H9 (cell line): ENCODE results near the gene VDAC1. TPM values are rescaled to one million over a fixed set of nuclear protein-coding genes. Genes with fewer than 3 reads are reported as not detected.

ENCODE experiments used
- DNase-seq: peaks from one replicate; pipeline ENCODE4 v3.0.0-alpha.2; 2017
- H2AFZ ChIP-seq: one replicate; pipeline ENCODE4 v1.6.1; 2013; ENCODE audit warnings: mild to moderate bottlenecking, low read length, control low read depth, moderate library complexity
- H2AK5ac ChIP-seq: 2 replicates; pipeline ENCODE4 v1.6.1; 2013; ENCODE audit warnings: low read length, control low read depth, mixed read lengths; ENCODE audit not compliant: insufficient read length
- H2BK120ac ChIP-seq: one replicate; pipeline ENCODE4 v1.6.1; 2013; ENCODE audit warnings: low read depth, mild to moderate bottlenecking, low read length, control low read depth, inconsistent platforms; ENCODE audit not compliant: poor library complexity, severe bottlenecking
- H2BK12ac ChIP-seq: 2 replicates; pipeline ENCODE4 v1.6.1; 2013; ENCODE audit warnings: low read length, control low read depth, mixed read lengths, low read depth; ENCODE audit not compliant: insufficient read length
- H2BK15ac ChIP-seq: 2 replicates; pipeline ENCODE4 v1.6.1; 2013; ENCODE audit warnings: low read depth, low read length, control low read depth
- H2BK20ac ChIP-seq: one replicate; pipeline ENCODE4 v1.6.1; 2013; ENCODE audit warnings: low read depth, mild to moderate bottlenecking, low read length, control low read depth, inconsistent platforms; ENCODE audit not compliant: poor library complexity, severe bottlenecking
- H2BK5ac ChIP-seq: 2 replicates; pipeline ENCODE4 v1.6.1; 2013; ENCODE audit warnings: low read length, control low read depth, mixed read lengths; ENCODE audit not compliant: insufficient read length
- H3K14ac ChIP-seq: 2 replicates; pipeline ENCODE4 v1.6.1; 2013; ENCODE audit warnings: low read length, control low read depth; ENCODE audit not compliant: insufficient read depth
- H3K18ac ChIP-seq: 2 replicates; pipeline ENCODE4 v1.6.1; 2013; ENCODE audit warnings: low read depth, mild to moderate bottlenecking, mixed read lengths, low read length, control low read depth; ENCODE audit not compliant: insufficient read length
- H3K23ac ChIP-seq: 2 replicates; pipeline ENCODE4 v1.6.1; 2013; ENCODE audit warnings: low read length, control low read depth, mixed read lengths, low read depth; ENCODE audit not compliant: insufficient read length
- H3K23me2 ChIP-seq: 2 replicates; pipeline ENCODE4 v1.6.1; 2013; ENCODE audit warnings: low read depth, mild to moderate bottlenecking, mixed read lengths, low read length, control low read depth; ENCODE audit not compliant: insufficient read length, poor library complexity, severe bottlenecking
- H3K27ac ChIP-seq: 2 replicates; pipeline ENCODE4 v1.5.1; 2013; ENCODE audit warnings: low read length, control low read depth, mixed read lengths, low read depth; ENCODE audit not compliant: insufficient read length
- H3K27me3 ChIP-seq: 2 replicates; pipeline ENCODE4 v1.6.1; 2013; ENCODE audit warnings: low read length, control low read depth, inconsistent platforms; ENCODE audit not compliant: insufficient read depth
- H3K4ac ChIP-seq: 2 replicates; pipeline ENCODE4 v1.6.1; 2013; ENCODE audit warnings: low read depth, mild to moderate bottlenecking, control low read depth, inconsistent platforms, low read length, moderate library complexity
- H3K4me1 ChIP-seq: 2 replicates; pipeline ENCODE4 v1.6.1; 2013; ENCODE audit warnings: low read length, control low read depth, inconsistent platforms; ENCODE audit not compliant: insufficient read depth
- H3K4me2 ChIP-seq: 2 replicates; pipeline ENCODE4 v1.6.1; 2013; ENCODE audit warnings: low read length, control low read depth, mixed read lengths; ENCODE audit not compliant: insufficient read length, insufficient read depth
- H3K56ac ChIP-seq: 2 replicates; pipeline ENCODE4 v1.6.1; 2013; ENCODE audit warnings: low read depth, mild to moderate bottlenecking, mixed read lengths, low read length, control low read depth; ENCODE audit not compliant: insufficient read length
- H3K79me1 ChIP-seq: 2 replicates; pipeline ENCODE4 v1.6.1; 2013; ENCODE audit warnings: low read depth, mild to moderate bottlenecking, moderate library complexity, low read length, control low read depth, inconsistent platforms; ENCODE audit not compliant: insufficient read depth, poor library complexity, severe bottlenecking
- H3K79me2 ChIP-seq: 2 replicates; pipeline ENCODE4 v1.6.1; 2013; ENCODE audit warnings: low read length, control low read depth, inconsistent platforms; ENCODE audit not compliant: insufficient read depth
- H3K9ac ChIP-seq: 2 replicates; pipeline ENCODE4 v1.6.1; 2013; ENCODE audit warnings: low read length, control low read depth, mixed read lengths; ENCODE audit not compliant: insufficient read length; ENCODE audit errors: extremely low read depth
- H3K9me3 ChIP-seq: one replicate; pipeline ENCODE4 v1.6.1; 2013; ENCODE audit warnings: low read depth, low read length, inconsistent platforms; ENCODE audit not compliant: control insufficient read depth
- H3T11ph ChIP-seq: one replicate; pipeline ENCODE4 v1.6.1; 2013; ENCODE audit warnings: mild to moderate bottlenecking, low read length, control low read depth, inconsistent platforms
- H4K20me1 ChIP-seq: one replicate; pipeline ENCODE4 v1.6.1; 2013; ENCODE audit not compliant: control insufficient read depth, insufficient read length, insufficient read depth
- H4K5ac ChIP-seq: 2 replicates; pipeline ENCODE4 v1.6.1; 2013; ENCODE audit warnings: low read depth, mild to moderate bottlenecking, mixed read lengths, low read length, control low read depth; ENCODE audit not compliant: insufficient read length
- H4K8ac ChIP-seq: replicated peaks from 2 replicates; pipeline ENCODE4 v1.6.1; 2013; ENCODE audit warnings: low read length, control low read depth, mixed read lengths, low read depth; ENCODE audit not compliant: insufficient read length
- H4K91ac ChIP-seq: 2 replicates; pipeline ENCODE4 v1.6.1; 2013; ENCODE audit warnings: low read depth, mild to moderate bottlenecking, moderate library complexity, mixed read lengths, low read length, control low read depth; ENCODE audit not compliant: insufficient read length
- H3K27ac Mint-ChIP-seq, 3 experiments: 2 replicates in 2 of 3; 3 replicates in 1 of 3; pipeline ENCODE4 v1.8.0; 2020 to 2021; ENCODE audit warnings: mixed read lengths in 3 of 3, mild to moderate bottlenecking in 1 of 3, moderate library complexity in 1 of 3
- H3K27me3 Mint-ChIP-seq: 2 replicates; pipeline ENCODE4 v1.8.0; 2021; ENCODE audit warnings: low read depth, mild to moderate bottlenecking, moderate library complexity, mixed read lengths
- H3K36me3 Mint-ChIP-seq, 3 experiments: 2 replicates in 2 of 3; 3 replicates in 1 of 3; pipeline ENCODE4 v1.8.0; 2020 to 2021; ENCODE audit warnings: low read depth in 3 of 3, mixed read lengths in 3 of 3; ENCODE audit not compliant: insufficient read depth in 1 of 3
- H3K4me1 Mint-ChIP-seq, 2 experiments: 2 replicates each; pipeline ENCODE4 v1.8.0; 2020; ENCODE audit warnings: mixed read lengths in 2 of 2
- H3K4me3 Mint-ChIP-seq, 2 experiments: 2 replicates in 1 of 2; 3 replicates in 1 of 2; pipeline ENCODE4 v1.8.0; 2020 to 2021; ENCODE audit warnings: mild to moderate bottlenecking in 2 of 2, mixed read lengths in 2 of 2, moderate library complexity in 1 of 2
- H3K9me3 Mint-ChIP-seq, 2 experiments: 2 replicates in 1 of 2; 3 replicates in 1 of 2; pipeline ENCODE4 v1.8.0; 2020; ENCODE audit warnings: mild to moderate bottlenecking in 2 of 2, mixed read lengths in 2 of 2, moderate library complexity in 1 of 2
- WGBS: extraction: QIAGEN DNeasy Blood & Tissue Kit; methylation state at CpG from one replicate; pipeline ENCODE4 v1.1.7; 2013; ENCODE audit warnings: missing lambda C conversion rate, low lambda C conversion rate, mixed read lengths; ENCODE audit not compliant: insufficient read length; ENCODE audit errors: extremely low coverage; 5-methylcytosine and 5-hydroxymethylcytosine counted together
- total RNA-seq: library from RNA; stranded (reverse); gene quantifications from 2 replicates; pipeline ENCODE4 v1.2.1, GENCODE V29; 2021
- TF ChIP-seq, protein P1 (sequence below): fragments of 200-600 bp; sonication (generic); conservative IDR thresholded peaks from 3 replicates; pipeline ENCODE4 v1.8.0; 2021; ENCODE audit warnings: antibody characterized with exemption, mild to moderate bottlenecking

The VDAC1 gene
- total RNA-seq, 1 experiment from 2014 or later, result 208 TPM

DNA sequence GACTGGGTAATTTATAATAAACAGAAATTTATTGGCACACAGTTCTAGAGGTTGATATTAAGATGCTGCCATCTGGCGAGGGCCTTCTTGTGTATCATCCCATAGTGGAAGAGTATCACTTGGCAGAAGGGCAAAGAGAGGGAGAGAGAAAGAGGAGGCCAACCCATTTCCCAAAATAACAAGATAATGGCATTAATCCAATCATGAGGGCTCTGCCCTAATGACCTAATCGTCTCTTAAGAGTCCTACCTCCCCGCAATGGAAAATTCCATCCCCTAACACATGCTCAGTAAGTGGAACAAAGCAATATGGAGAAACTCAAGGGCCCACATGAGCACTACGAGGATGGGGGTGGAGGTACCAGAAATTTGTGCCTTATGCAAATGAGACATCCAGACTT lies 17.6 kb upstream of the VDAC1 start:
- Mint-ChIP-seq H3K9me3 (no peaks in the 10 kb centered on the region; a peak in 1 of 5 replicates), H3K27me3 (peaks cover 7% of the 10 kb centered on the region), H3K4me3 (no peak overlapping the region), H3K36me3 (no peaks in the 10 kb centered on the region), H3K4me1 (peaks cover 19 to 20% of the 10 kb centered on the region in 2 experiments), H3K27ac (no peak overlapping the region)
- no peaks in the 10 kb centered on the region for H4K20me1 ChIP-seq
- TF ChIP-seq, protein P1, sequence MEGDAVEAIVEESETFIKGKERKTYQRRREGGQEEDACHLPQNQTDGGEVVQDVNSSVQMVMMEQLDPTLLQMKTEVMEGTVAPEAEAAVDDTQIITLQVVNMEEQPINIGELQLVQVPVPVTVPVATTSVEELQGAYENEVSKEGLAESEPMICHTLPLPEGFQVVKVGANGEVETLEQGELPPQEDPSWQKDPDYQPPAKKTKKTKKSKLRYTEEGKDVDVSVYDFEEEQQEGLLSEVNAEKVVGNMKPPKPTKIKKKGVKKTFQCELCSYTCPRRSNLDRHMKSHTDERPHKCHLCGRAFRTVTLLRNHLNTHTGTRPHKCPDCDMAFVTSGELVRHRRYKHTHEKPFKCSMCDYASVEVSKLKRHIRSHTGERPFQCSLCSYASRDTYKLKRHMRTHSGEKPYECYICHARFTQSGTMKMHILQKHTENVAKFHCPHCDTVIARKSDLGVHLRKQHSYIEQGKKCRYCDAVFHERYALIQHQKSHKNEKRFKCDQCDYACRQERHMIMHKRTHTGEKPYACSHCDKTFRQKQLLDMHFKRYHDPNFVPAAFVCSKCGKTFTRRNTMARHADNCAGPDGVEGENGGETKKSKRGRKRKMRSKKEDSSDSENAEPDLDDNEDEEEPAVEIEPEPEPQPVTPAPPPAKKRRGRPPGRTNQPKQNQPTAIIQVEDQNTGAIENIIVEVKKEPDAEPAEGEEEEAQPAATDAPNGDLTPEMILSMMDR, result no peak
- H2AK5ac ChIP-seq, result no peak overlapping the region
- no peak overlapping the region for H3K56ac ChIP-seq
- WGBS, result no CpG with 5 or more reads among the region's 4 CpGs
- H2BK5ac ChIP-seq, result no peak overlapping the region
- H3K23ac ChIP-seq, result no peak overlapping the region
- H2AFZ ChIP-seq, result no peak overlapping the region
- H3K4ac ChIP-seq, result no peak overlapping the region
- H3K79me1 ChIP-seq, result no peaks in the 10 kb centered on the region
- no peak overlapping the region for H3K9ac ChIP-seq
- H4K91ac ChIP-seq, result no peak overlapping the region
- H3K4me1 ChIP-seq, result no peaks in the 10 kb centered on the region; the same call in 1 of the 2 replicates
- no peak overlapping the region for H3T11ph ChIP-seq
- DNase-seq, result no peak
- no peak overlapping the region for H3K27ac ChIP-seq
- no peak overlapping the region for H3K18ac ChIP-seq
- H4K8ac ChIP-seq, result no peak overlapping the region
- H3K27me3 ChIP-seq, result no peaks in the 10 kb centered on the region
- no peak overlapping the region for H2BK12ac ChIP-seq
- H3K79me2 ChIP-seq, result no peaks in the 10 kb centered on the region
- H3K23me2 ChIP-seq, result no peaks in the 10 kb centered on the region
- no peak overlapping the region for H3K4me2 ChIP-seq
- H3K14ac ChIP-seq, result no peak overlapping the region
- no peaks in the 10 kb centered on the region for H3K9me3 ChIP-seq
- no peak overlapping the region for H2BK20ac ChIP-seq
- no peak overlapping the region for H2BK120ac ChIP-seq
- H2BK15ac ChIP-seq, result no peak overlapping the region
- no peak overlapping the region for H4K5ac ChIP-seq
